ENCODE results near the gene MYO5B.

- TF ChIP-seq MXI1 (conservative IDR thresholded peaks at IDR 0.05; ENCODE audit: poor library complexity, severe bottlenecking): no peak
- TF ChIP-seq CTCF (IDR thresholded peaks at IDR 0.05; ENCODE audit: poor library complexity, severe bottlenecking): no peak
- no peak for TF ChIP-seq EZH2 (IDR thresholded peaks at IDR 0.05; ENCODE audit: borderline replicate concordance, insufficient read depth, low read length, poor library complexity, severe bottlenecking)
- TF ChIP-seq, protein P1, sequence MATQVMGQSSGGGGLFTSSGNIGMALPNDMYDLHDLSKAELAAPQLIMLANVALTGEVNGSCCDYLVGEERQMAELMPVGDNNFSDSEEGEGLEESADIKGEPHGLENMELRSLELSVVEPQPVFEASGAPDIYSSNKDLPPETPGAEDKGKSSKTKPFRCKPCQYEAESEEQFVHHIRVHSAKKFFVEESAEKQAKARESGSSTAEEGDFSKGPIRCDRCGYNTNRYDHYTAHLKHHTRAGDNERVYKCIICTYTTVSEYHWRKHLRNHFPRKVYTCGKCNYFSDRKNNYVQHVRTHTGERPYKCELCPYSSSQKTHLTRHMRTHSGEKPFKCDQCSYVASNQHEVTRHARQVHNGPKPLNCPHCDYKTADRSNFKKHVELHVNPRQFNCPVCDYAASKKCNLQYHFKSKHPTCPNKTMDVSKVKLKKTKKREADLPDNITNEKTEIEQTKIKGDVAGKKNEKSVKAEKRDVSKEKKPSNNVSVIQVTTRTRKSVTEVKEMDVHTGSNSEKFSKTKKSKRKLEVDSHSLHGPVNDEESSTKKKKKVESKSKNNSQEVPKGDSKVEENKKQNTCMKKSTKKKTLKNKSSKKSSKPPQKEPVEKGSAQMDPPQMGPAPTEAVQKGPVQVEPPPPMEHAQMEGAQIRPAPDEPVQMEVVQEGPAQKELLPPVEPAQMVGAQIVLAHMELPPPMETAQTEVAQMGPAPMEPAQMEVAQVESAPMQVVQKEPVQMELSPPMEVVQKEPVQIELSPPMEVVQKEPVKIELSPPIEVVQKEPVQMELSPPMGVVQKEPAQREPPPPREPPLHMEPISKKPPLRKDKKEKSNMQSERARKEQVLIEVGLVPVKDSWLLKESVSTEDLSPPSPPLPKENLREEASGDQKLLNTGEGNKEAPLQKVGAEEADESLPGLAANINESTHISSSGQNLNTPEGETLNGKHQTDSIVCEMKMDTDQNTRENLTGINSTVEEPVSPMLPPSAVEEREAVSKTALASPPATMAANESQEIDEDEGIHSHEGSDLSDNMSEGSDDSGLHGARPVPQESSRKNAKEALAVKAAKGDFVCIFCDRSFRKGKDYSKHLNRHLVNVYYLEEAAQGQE (IDR thresholded peaks at IDR 0.05; ENCODE audit: borderline replicate concordance): no peak
- no peak for TF ChIP-seq POLR2AphosphoS5 (IDR thresholded peaks at IDR 0.05)
- no peak for TF ChIP-seq EP300 (conservative IDR thresholded peaks at IDR 0.05; ENCODE audit: poor library complexity, severe bottlenecking)
- TF ChIP-seq RAD21 (conservative IDR thresholded peaks at IDR 0.05): no peak
- no peak for TF ChIP-seq SMC3 (conservative IDR thresholded peaks at IDR 0.05; ENCODE audit: poor library complexity)
These were observed 201.6 kb downstream of the MYO5B start for GRCh38 chr18:49993299-49993698.
